Measurements from ENCODE around the gene ITGB3BP.
A peak's percentile ranks its signal among the peaks of the same experiment; 100 is the strongest.
"Not testable (repeated sequence)": the region's sequence is repeated elsewhere in the genome, so short reads cannot be mapped to it uniquely, and the experiment has no call there.

Gene ITGB3BP, protein sequence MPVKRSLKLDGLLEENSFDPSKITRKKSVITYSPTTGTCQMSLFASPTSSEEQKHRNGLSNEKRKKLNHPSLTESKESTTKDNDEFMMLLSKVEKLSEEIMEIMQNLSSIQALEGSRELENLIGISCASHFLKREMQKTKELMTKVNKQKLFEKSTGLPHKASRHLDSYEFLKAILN

DNA sequence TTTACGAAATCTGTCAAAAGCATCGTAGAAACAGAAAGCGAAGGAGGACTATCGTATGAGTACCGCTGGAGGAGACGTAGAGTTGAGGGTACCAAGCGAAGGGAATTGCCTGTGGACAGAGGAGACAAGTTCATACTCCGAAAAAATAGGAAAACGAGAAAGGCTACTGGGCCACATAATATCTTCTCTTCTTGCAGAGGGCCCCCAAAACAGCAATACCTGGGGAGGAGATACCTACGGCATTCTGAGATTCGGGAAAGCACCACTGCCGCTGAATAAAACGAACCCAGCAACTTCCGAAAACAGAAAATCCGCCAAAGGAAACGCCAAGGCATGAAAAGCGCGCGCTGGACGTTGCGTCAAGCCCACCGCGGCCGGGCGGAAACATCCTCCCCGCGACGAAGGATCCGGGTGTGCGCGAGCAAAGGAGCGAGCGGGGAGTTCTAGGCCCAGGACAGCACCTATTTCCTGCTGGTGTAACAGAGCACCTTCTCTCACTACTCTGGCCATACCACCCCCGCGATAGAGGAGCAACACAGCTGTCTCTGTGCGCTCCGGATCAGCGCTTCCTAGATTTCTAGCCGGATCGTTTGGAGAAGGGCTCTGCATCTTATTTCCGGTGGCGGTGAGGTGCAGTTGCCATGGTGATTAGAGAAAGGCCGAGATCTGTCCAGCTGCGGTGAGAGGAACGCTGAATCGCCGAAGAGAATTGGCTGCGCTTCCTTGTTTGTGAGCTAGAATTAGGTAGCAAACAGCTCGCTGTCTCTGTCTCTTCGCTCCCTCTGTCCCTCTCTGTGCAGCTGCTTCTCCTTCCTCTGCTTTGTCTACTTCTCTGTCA is at the start of gene ITGB3BP, which contains the start of gene EFCAB7:
ITGB3BP (minus strand) TSS at position 335 of the 838 bp plus-strand sequence; CDS start at position 243, 92 bp downstream.
EFCAB7 (plus strand) TSS at position 635 of the 838 bp plus-strand sequence. CDS start 2,048 bp downstream, outside the sequence.
- peak within 1 kb of the TSS; percentile 92 to 95 for H3K27ac ChIP-seq (ENCODE audit: low read depth in 2 of 2, low read length in 2 of 2)
- H3K4me1 ChIP-seq (ENCODE audit: control insufficient read depth in 2 of 2, insufficient read depth in 2 of 2, low read length in 2 of 2) = peaks cover 4 to 12% of the 10 kb centered on the region in 2 donors
- no peaks in the 10 kb centered on the region for H3K36me3 ChIP-seq (ENCODE audit: control insufficient read depth in 2 of 2, insufficient read depth in 2 of 2, low read length in 2 of 2)
- no peaks in the 10 kb centered on the region for H3K27me3 ChIP-seq (ENCODE audit: control insufficient read depth in 2 of 2, insufficient read depth in 2 of 2, low read length in 2 of 2)
- peak within 1 kb of the TSS; percentile 83 to 92 for H3K9ac ChIP-seq (ENCODE audit: low read depth in 1 of 2, low read length in 2 of 2)
- no peaks in the 10 kb centered on the region for H3K9me3 ChIP-seq (ENCODE audit: control insufficient read depth in 2 of 2, low read length in 2 of 2)
- H3K4me3 ChIP-seq (ENCODE audit: low read length in 2 of 2) = peak within 1 kb of the TSS; percentile 89 to 97

DNA sequence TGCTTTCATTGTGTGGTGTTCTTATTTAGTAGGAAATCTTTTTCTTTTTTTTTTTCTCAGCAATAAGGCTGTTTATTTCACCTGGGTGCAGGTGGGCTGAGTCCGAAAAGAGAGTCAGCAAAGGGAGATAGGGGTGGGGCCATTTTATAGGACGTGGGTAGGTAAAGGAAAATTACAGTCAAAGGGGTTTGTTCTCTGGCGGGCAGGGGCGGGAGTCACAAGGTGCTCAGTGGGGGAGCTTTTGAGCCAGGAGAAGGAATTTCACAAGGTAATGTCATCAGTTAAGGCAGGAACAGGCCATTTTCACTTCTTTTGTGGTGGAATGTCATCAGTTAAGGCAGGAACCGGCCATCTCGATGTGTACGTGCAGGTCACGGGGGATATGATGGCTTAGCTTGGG is 49.7 kb upstream of the ITGB3BP start:
- H3K27ac ChIP-seq (ENCODE audit: low read depth in 2 of 2, low read length in 2 of 2); H3K4me1 ChIP-seq (ENCODE audit: control insufficient read depth in 2 of 2, insufficient read depth in 2 of 2, low read length in 2 of 2); H3K27me3 ChIP-seq (ENCODE audit: control insufficient read depth in 2 of 2, insufficient read depth in 2 of 2, low read length in 2 of 2); H3K36me3 ChIP-seq (ENCODE audit: control insufficient read depth in 2 of 2, insufficient read depth in 2 of 2, low read length in 2 of 2); H3K4me3 ChIP-seq (ENCODE audit: low read length in 2 of 2); H3K9ac ChIP-seq (ENCODE audit: low read depth in 1 of 2, low read length in 2 of 2); H3K9me3 ChIP-seq (ENCODE audit: control insufficient read depth in 2 of 2, low read length in 2 of 2): not testable (repeated sequence)

DNA sequence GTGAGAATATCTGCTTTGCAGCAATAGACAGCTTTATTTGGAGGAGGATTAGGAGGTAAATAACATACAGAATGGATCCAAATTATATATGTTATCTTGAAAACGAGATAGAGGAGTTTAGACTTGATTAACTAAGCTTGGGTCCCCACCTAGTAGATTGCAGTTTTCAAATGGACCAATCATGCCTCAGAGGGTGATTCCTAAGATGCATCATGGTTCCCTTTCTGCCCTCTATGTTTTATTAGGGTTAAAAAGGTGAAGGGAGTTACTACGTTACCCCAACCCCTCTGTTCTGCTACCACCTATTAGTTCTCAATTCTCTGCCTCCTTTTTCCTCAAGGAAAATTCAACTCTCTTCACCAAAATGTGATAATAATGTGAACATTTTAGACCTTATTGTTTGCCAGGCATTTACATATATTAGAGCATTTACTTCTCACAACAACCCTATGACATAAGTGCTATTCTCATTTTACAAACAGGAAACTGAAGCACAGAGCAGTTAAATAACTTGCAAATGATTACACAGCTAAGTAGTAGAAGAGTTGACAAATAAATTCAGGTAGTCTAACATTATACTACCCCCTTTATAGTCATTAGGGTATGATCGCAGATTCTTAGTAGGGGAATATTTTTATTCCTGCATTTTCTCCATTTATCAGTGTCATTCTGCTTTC is 46.8 kb upstream of the ITGB3BP start:
- H3K9me3 ChIP-seq (ENCODE audit: control insufficient read depth in 2 of 2, low read length in 2 of 2) = no peaks in the 10 kb centered on the region
- no peak overlapping the region for H3K4me3 ChIP-seq (ENCODE audit: low read length in 2 of 2)

DNA sequence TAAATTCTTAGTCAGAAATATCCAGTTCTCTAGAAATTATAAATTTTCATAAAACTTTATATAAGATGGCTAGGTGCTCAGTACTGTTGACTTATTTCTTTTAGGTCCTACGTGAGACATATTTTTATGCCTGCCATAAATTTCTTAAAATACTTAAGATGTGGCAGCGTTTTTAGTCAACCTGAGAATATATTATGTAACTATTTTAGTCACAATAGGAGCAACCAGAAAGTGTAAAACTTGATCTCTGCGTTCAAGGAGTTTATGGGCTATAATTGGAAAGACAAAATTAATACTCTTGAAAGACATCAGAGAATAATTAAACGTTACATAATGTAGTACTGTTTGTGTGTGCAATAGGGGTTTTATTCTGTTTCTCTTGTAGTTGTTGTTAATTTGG is 46.0 kb upstream of the ITGB3BP start:
- no peak overlapping the region for H3K27ac ChIP-seq (ENCODE audit: low read depth in 2 of 2, low read length in 2 of 2)
- no peaks in the 10 kb centered on the region for H3K36me3 ChIP-seq (ENCODE audit: control insufficient read depth in 2 of 2, insufficient read depth in 2 of 2, low read length in 2 of 2)
- H3K9me3 ChIP-seq (ENCODE audit: control insufficient read depth in 2 of 2, low read length in 2 of 2) = no peaks in the 10 kb centered on the region
- no peaks in the 10 kb centered on the region for H3K27me3 ChIP-seq (ENCODE audit: control insufficient read depth in 2 of 2, insufficient read depth in 2 of 2, low read length in 2 of 2)
- H3K9ac ChIP-seq (ENCODE audit: low read depth in 1 of 2, low read length in 2 of 2) = no peak overlapping the region
- H3K4me3 ChIP-seq (ENCODE audit: low read length in 2 of 2) = no peak overlapping the region
- H3K4me1 ChIP-seq (ENCODE audit: control insufficient read depth in 2 of 2, insufficient read depth in 2 of 2, low read length in 2 of 2) = no peaks in the 10 kb centered on the region

More for the DNA sequence above, 46.8 kb upstream of the ITGB3BP start:
- Histone ChIP-seq H3K27me3 (ENCODE audit: control insufficient read depth in 2 of 2, insufficient read depth in 2 of 2, low read length in 2 of 2) (no peaks in the 10 kb centered on the region), H3K4me1 (ENCODE audit: control insufficient read depth in 2 of 2, insufficient read depth in 2 of 2, low read length in 2 of 2) (no peaks in the 10 kb centered on the region), H3K36me3 (ENCODE audit: control insufficient read depth in 2 of 2, insufficient read depth in 2 of 2, low read length in 2 of 2) (no peaks in the 10 kb centered on the region), H3K27ac (ENCODE audit: low read depth in 2 of 2, low read length in 2 of 2) (no peak overlapping the region), H3K9ac (ENCODE audit: low read depth in 1 of 2, low read length in 2 of 2) (no peak overlapping the region)

DNA sequence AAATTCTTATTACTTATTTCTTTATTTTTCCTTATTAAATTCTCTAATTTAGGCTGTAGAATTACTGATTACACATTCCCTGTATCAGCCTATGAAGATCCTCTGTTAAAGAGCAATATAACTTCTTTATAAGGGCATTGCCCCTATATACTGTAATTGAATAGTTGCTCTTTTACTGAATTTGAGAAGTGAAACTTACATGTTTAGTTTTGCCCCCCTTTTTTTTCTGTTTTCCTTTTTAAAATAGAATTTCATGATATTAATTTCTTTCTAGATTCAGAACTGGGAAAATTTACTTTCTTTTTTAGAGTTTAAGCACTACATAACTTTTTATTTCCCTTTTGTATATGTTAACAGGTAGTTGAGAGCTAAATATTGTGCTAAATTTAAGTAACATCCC is 40.7 kb upstream of the ITGB3BP start:
- H3K36me3 ChIP-seq (ENCODE audit: control insufficient read depth in 2 of 2, insufficient read depth in 2 of 2, low read length in 2 of 2) = no peaks in the 10 kb centered on the region

DNA sequence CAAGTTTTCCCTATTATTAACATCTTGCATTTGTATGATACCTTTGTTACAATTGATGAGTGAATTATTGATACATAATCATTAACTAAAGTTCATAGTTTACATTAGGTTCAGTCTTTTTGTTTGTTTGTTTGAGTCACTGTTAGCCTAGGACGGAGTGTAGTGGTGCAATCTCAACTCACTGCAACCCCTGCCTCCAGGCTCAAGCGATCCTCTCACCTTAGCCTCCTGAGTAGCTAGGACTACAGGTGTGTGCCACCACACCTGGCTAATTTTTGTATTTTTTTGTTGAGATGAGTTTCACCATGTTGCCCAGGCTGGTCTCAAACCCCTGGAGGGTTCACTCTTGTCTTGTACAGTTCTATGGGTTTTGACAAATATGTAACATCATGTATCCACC is 36.3 kb upstream of the ITGB3BP start:
- H3K4me3 ChIP-seq (ENCODE audit: low read length in 2 of 2) = no peak overlapping the region
- H3K27me3 ChIP-seq (ENCODE audit: control insufficient read depth in 2 of 2, insufficient read depth in 2 of 2, low read length in 2 of 2) = no peaks in the 10 kb centered on the region
- no peaks in the 10 kb centered on the region for H3K9me3 ChIP-seq (ENCODE audit: control insufficient read depth in 2 of 2, low read length in 2 of 2)
- no peaks in the 10 kb centered on the region for H3K36me3 ChIP-seq (ENCODE audit: control insufficient read depth in 2 of 2, insufficient read depth in 2 of 2, low read length in 2 of 2)
- H3K27ac ChIP-seq (ENCODE audit: low read depth in 2 of 2, low read length in 2 of 2) = no peak overlapping the region
- H3K4me1 ChIP-seq (ENCODE audit: control insufficient read depth in 2 of 2, insufficient read depth in 2 of 2, low read length in 2 of 2) = no peaks in the 10 kb centered on the region
- no peak overlapping the region for H3K9ac ChIP-seq (ENCODE audit: low read depth in 1 of 2, low read length in 2 of 2)

More for the DNA sequence above, 40.7 kb upstream of the ITGB3BP start:
- no peaks in the 10 kb centered on the region for H3K27me3 ChIP-seq (ENCODE audit: control insufficient read depth in 2 of 2, insufficient read depth in 2 of 2, low read length in 2 of 2)
- no peaks in the 10 kb centered on the region for H3K4me1 ChIP-seq (ENCODE audit: control insufficient read depth in 2 of 2, insufficient read depth in 2 of 2, low read length in 2 of 2)
- no peaks in the 10 kb centered on the region for H3K9me3 ChIP-seq (ENCODE audit: control insufficient read depth in 2 of 2, low read length in 2 of 2)
- H3K27ac ChIP-seq (ENCODE audit: low read depth in 2 of 2, low read length in 2 of 2) = no peak overlapping the region
- H3K4me3 ChIP-seq (ENCODE audit: low read length in 2 of 2) = no peak overlapping the region
- H3K9ac ChIP-seq (ENCODE audit: low read depth in 1 of 2, low read length in 2 of 2) = no peak overlapping the region

DNA sequence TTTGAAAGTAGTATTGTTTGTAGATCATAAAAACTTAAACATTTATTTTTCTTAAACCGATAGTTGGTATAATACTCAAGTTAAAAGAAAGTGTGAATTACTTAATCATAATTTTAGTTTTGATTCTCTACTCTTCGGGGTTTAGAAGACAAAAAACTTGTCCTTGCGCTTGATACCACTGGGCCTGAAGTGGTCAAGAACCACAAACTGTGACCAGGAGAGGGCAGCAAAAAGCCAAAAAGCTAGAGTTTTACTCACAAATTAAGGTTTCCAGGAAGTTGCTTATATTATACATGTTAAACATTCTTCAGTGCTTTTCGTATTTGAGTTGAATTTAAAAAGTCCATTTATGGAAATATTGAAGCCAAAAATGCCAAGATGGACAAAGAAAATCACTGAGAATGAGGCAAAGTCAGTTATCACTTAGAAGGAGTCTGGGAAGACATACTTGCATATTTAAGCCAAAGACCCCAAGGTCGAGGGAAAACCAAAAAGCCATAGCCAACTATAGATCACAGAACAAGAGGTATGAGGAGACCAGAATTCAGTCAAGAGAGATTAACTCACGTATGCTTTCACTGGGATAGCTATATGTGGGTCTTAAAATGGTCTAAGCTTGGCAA is 34.5 kb upstream of the ITGB3BP start:
- Histone ChIP-seq H3K4me1 (ENCODE audit: control insufficient read depth in 2 of 2, insufficient read depth in 2 of 2, low read length in 2 of 2) (no peaks in the 10 kb centered on the region), H3K27ac (ENCODE audit: low read depth in 2 of 2, low read length in 2 of 2) (no peak overlapping the region), H3K4me3 (ENCODE audit: low read length in 2 of 2) (no peak overlapping the region)

DNA sequence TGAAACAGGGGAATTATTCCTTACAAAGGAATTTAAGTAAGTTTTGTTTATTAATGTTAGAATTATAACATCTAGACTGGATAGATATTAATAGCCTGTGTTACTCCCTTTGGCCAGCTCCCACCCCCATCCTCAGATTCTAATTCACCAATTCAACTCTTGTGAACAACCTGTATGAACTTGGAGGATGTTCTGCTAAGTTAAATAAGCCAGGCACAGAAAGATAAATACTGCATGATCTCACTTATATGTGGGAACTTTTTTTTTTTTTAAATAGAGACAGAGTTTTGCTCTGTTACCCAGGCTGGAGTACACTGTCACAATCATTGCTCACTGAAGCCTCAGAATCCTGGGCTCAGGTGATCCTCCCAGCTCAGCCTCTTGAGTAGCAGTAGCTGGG is 32.5 kb upstream of the ITGB3BP start:
- no peak overlapping the region for H3K27ac ChIP-seq (ENCODE audit: low read depth in 2 of 2, low read length in 2 of 2)
- H3K9me3 ChIP-seq (ENCODE audit: control insufficient read depth in 2 of 2, low read length in 2 of 2) = no peaks in the 10 kb centered on the region
- H3K9ac ChIP-seq (ENCODE audit: low read depth in 1 of 2, low read length in 2 of 2) = no peak overlapping the region
- H3K27me3 ChIP-seq (ENCODE audit: control insufficient read depth in 2 of 2, insufficient read depth in 2 of 2, low read length in 2 of 2) = no peaks in the 10 kb centered on the region
- no peaks in the 10 kb centered on the region for H3K36me3 ChIP-seq (ENCODE audit: control insufficient read depth in 2 of 2, insufficient read depth in 2 of 2, low read length in 2 of 2)
- H3K4me3 ChIP-seq (ENCODE audit: low read length in 2 of 2) = no peak overlapping the region
- H3K4me1 ChIP-seq (ENCODE audit: control insufficient read depth in 2 of 2, insufficient read depth in 2 of 2, low read length in 2 of 2) = no peaks in the 10 kb centered on the region

More for the DNA sequence above, 34.5 kb upstream of the ITGB3BP start:
- Histone ChIP-seq H3K27me3 (ENCODE audit: control insufficient read depth in 2 of 2, insufficient read depth in 2 of 2, low read length in 2 of 2) (no peaks in the 10 kb centered on the region), H3K9ac (ENCODE audit: low read depth in 1 of 2, low read length in 2 of 2) (no peak overlapping the region), H3K9me3 (ENCODE audit: control insufficient read depth in 2 of 2, low read length in 2 of 2) (no peaks in the 10 kb centered on the region), H3K36me3 (ENCODE audit: control insufficient read depth in 2 of 2, insufficient read depth in 2 of 2, low read length in 2 of 2) (no peaks in the 10 kb centered on the region)

DNA sequence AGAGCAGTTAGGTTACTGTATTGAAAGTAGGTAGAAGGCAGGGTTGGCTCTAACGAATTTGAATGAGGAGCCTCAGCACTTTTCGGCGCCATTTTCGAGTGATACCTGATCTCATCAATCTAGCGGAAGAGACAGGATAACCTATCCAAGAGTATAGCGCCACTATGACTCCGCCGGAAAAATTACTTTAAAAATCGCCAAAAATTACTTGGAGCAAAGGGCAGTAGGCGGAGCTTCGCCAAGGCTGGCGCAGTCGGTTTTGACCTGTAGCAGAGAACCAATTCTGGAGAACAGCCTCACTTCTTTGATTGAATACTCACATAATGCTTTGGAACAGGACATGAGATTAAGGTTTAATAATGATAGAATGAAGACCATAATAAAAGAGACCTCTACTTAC is 25.9 kb upstream of the ITGB3BP start:
- H3K9ac ChIP-seq (ENCODE audit: low read depth in 1 of 2, low read length in 2 of 2) = no peak overlapping the region
- no peak overlapping the region for H3K4me3 ChIP-seq (ENCODE audit: low read length in 2 of 2)
- H3K4me1 ChIP-seq (ENCODE audit: control insufficient read depth in 2 of 2, insufficient read depth in 2 of 2, low read length in 2 of 2) = no peaks in the 10 kb centered on the region
- H3K36me3 ChIP-seq (ENCODE audit: control insufficient read depth in 2 of 2, insufficient read depth in 2 of 2, low read length in 2 of 2) = peaks cover 3 to 6% of the 10 kb centered on the region in 2 donors
- H3K27ac ChIP-seq (ENCODE audit: low read depth in 2 of 2, low read length in 2 of 2) = no peak overlapping the region
- no peaks in the 10 kb centered on the region for H3K27me3 ChIP-seq (ENCODE audit: control insufficient read depth in 2 of 2, insufficient read depth in 2 of 2, low read length in 2 of 2)
- H3K9me3 ChIP-seq (ENCODE audit: control insufficient read depth in 2 of 2, low read length in 2 of 2) = no peaks in the 10 kb centered on the region
